Brain microvascular endothelial cell (primary cell): ENCODE results near the gene NSUN7.

Source experiments
- DNase-seq: peaks from one replicate; pipeline ENCODE4 v3.0.0-alpha.2; 2020
- H3K27ac ChIP-seq: fragments of 250-450 bp; sonication (Bioruptor Pico); 2 replicates; pipeline ENCODE4 v1.5.1; 2020; ENCODE audit warnings: mild to moderate bottlenecking, moderate library complexity
- H3K27me3 ChIP-seq: fragments of 250-450 bp; sonication (Bioruptor Pico); replicated peaks from 2 replicates; pipeline ENCODE4 v1.5.1; 2020; ENCODE audit warnings: mild to moderate bottlenecking
- H3K36me3 ChIP-seq: fragments of 250-450 bp; sonication (Bioruptor Pico); replicated peaks from 2 replicates; pipeline ENCODE4 v1.5.1; 2020; ENCODE audit warnings: mild to moderate bottlenecking
- H3K4me3 ChIP-seq: 2 replicates; pipeline ENCODE4 v1.5.1; 2011; ENCODE audit warnings: low read depth, mild to moderate bottlenecking, control low read depth, low read length, moderate library complexity
- in situ Hi-C: cut with HindIII; loops from 2 replicates; pipeline ENCODE4 v1.10.0; 2017; ENCODE audit warnings: low sequenced_read_pairs, low pct_ligation_motif_present
- TF ChIP-seq, protein P1 (sequence below): IDR thresholded peaks from 2 replicates; pipeline ENCODE4 v1.5.1; 2011; ENCODE audit warnings: low read depth, mild to moderate bottlenecking, moderate library complexity, low read length, control low read depth, inconsistent platforms; ENCODE audit errors: missing control alignments

NSUN7 gene

DNA sequence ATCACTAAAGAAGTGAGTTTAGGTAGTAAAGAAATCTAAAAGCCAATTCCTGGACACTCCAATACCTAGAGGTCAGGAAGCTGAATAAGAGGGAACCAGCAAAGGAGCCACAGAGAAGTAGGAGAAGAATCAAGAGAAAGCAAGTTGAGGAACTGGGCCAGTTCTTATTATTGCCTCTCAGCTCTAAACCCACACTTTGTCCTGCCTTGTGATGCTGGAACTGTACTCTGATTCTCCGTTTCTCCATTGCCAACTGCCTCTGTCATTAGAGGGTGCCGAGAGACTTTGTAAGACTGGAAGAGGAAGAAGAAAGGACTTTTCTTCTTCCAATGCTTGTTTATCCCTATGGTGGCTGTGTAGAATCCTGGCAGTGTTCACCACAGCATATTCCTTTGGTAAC is 38.6 kb downstream of the NSUN7 start:
- DNase-seq: no peak
- H3K36me3 ChIP-seq: no peaks in the 10 kb centered on the region
- no peak overlapping the region for H3K4me3 ChIP-seq
- no peaks in the 10 kb centered on the region for H3K27me3 ChIP-seq
- TF ChIP-seq, protein P1, sequence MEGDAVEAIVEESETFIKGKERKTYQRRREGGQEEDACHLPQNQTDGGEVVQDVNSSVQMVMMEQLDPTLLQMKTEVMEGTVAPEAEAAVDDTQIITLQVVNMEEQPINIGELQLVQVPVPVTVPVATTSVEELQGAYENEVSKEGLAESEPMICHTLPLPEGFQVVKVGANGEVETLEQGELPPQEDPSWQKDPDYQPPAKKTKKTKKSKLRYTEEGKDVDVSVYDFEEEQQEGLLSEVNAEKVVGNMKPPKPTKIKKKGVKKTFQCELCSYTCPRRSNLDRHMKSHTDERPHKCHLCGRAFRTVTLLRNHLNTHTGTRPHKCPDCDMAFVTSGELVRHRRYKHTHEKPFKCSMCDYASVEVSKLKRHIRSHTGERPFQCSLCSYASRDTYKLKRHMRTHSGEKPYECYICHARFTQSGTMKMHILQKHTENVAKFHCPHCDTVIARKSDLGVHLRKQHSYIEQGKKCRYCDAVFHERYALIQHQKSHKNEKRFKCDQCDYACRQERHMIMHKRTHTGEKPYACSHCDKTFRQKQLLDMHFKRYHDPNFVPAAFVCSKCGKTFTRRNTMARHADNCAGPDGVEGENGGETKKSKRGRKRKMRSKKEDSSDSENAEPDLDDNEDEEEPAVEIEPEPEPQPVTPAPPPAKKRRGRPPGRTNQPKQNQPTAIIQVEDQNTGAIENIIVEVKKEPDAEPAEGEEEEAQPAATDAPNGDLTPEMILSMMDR: no peak
- in situ Hi-C loops: no loop called here
- no peak overlapping the region for H3K27ac ChIP-seq

- Histone ChIP-seq H3K27ac (no peak overlapping the region), H3K36me3 (no peaks in the 10 kb centered on the region), H3K4me3 (no peak overlapping the region), H3K27me3 (no peaks in the 10 kb centered on the region)
- TF ChIP-seq, protein P1: no peak
- no peak for DNase-seq
- in situ Hi-C loops: no loop called here
Observed at GRCh38 chr4:40789031-40789430, 39.3 kb downstream of the NSUN7 start.

- in situ Hi-C loops: no loop called here
- TF ChIP-seq, protein P1: no peak
- H3K27ac ChIP-seq: no peak overlapping the region
- H3K36me3 ChIP-seq: no peaks in the 10 kb centered on the region
- DNase-seq: no peak
- no peaks in the 10 kb centered on the region for H3K27me3 ChIP-seq
- no peak overlapping the region for H3K4me3 ChIP-seq
Observed at GRCh38 chr4:40789771-40790170, 40.0 kb downstream of the NSUN7 start.

- TF ChIP-seq, protein P1: no peak
- no peaks in the 10 kb centered on the region for H3K27me3 ChIP-seq
- in situ Hi-C loops: no loop called here
- H3K27ac ChIP-seq: no peak overlapping the region
- H3K4me3 ChIP-seq: no peak overlapping the region
- DNase-seq: no peak
- H3K36me3 ChIP-seq: no peaks in the 10 kb centered on the region
Observed at GRCh38 chr4:40800064-40800463, 50.3 kb downstream of the NSUN7 start.

DNA sequence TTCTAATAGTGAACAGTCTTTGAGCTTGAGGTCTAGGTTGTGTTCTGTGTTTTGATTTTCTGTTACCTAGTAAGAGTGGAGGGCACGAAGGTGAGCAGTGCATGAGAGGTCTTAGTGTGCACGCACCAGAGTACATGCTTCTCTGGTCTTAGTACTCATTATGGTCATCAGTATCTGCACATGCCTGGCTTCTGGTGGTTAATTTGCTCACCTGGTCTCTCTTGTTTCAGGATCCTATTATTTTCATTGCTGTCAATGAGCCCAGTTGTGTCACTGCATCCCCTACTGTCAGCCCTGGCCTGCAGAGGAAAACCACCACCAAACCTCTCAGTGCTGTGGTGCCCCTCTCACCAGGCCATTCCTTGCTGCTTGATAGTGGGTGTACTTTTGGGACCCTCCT is 54.8 kb downstream of the NSUN7 start:
- Histone ChIP-seq H3K27ac (no peak overlapping the region), H3K4me3 (no peak overlapping the region), H3K27me3 (no peaks in the 10 kb centered on the region), H3K36me3 (no peaks in the 10 kb centered on the region)
- TF ChIP-seq, protein P1: no peak
- DNase-seq: no peak
- in situ Hi-C loops: no loop called here

- in situ Hi-C loops: no loop called here
- H3K36me3 ChIP-seq: peaks cover 6% of the 10 kb centered on the region
- no peaks in the 10 kb centered on the region for H3K27me3 ChIP-seq
- TF ChIP-seq, protein P1: no peak
- H3K4me3 ChIP-seq: no peak overlapping the region
- H3K27ac ChIP-seq: no peak overlapping the region
- DNase-seq: no peak
Observed at GRCh38 chr4:40808926-40809457, 59.2 kb downstream of the NSUN7 start.
